ENCODE results near the gene OGFOD3. TPM values are rescaled to one million over a fixed set of nuclear protein-coding genes. Genes with fewer than 3 reads are reported as not detected.

The OGFOD3 gene
- total RNA-seq, 4 donors from 2014 or later, result 13.0 to 33.5 (median 20.0) TPM

DNA sequence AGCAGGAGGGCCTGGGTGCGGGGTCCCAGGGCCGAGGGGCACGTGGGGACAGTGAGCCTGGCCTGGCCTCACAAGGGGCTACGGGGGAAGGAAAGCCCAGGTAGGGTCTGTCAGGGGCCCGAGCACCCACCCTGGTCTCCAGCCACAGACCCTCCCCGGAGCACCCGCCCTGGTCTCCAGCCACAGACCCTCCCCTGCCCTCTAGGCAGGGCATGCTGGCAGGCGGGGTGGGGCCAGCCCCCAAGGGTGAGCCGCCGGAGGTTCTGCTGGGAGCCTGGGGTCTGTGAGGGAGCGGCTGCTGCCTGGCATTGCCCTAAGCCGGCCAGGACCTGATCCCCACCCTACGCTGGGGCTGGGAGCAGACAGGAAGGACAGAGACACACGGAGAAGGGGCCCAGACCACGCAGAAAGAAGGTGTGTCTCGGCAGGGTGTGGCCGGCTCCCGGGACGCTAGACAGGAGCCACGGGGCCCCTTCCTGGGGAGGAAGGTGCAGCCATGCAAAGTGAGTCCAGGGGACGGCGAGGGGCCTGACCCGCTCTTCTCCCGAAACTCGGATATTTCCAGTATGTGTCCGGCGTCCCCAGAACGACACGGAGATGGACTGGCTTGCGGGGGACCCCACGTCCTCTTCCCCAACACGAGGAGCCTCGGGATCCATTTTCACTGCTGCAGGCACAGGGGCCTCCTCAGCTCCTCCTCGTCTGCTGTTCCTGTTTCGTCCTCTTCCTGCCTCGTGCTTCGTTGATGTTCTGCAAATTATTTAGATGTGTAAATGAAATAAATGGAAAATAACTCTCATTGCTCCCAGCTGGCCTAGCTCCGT is 31.3 kb downstream of the OGFOD3 start:
- peaks cover 35% of the 10 kb centered on the region for H3K4me1 ChIP-seq
- TF ChIP-seq, protein P1, sequence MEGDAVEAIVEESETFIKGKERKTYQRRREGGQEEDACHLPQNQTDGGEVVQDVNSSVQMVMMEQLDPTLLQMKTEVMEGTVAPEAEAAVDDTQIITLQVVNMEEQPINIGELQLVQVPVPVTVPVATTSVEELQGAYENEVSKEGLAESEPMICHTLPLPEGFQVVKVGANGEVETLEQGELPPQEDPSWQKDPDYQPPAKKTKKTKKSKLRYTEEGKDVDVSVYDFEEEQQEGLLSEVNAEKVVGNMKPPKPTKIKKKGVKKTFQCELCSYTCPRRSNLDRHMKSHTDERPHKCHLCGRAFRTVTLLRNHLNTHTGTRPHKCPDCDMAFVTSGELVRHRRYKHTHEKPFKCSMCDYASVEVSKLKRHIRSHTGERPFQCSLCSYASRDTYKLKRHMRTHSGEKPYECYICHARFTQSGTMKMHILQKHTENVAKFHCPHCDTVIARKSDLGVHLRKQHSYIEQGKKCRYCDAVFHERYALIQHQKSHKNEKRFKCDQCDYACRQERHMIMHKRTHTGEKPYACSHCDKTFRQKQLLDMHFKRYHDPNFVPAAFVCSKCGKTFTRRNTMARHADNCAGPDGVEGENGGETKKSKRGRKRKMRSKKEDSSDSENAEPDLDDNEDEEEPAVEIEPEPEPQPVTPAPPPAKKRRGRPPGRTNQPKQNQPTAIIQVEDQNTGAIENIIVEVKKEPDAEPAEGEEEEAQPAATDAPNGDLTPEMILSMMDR (IDR thresholded peaks at IDR 0.05), result no peak
- TF ChIP-seq POLR2A (IDR thresholded peaks at IDR 0.05) (no peak), POLR2AphosphoS5 (IDR thresholded peaks at IDR 0.05) (no peak), EP300 (IDR thresholded peaks at IDR 0.05) (no peak)
- H3K36me3 ChIP-seq, result peaks cover 8% of the 10 kb centered on the region
- 30% methylated on average over 15 of the region's 38 CpGs for WGBS
- no peak for DNase-seq (ENCODE audit: low spot score in 2 of 2)
- H3K27me3 ChIP-seq, result peaks cover 45% of the 10 kb centered on the region
- no peak overlapping the region for H3K4me3 ChIP-seq
- H3K27ac ChIP-seq, result no peak overlapping the region
- H3K9me3 ChIP-seq, result no peaks in the 10 kb centered on the region

DNA sequence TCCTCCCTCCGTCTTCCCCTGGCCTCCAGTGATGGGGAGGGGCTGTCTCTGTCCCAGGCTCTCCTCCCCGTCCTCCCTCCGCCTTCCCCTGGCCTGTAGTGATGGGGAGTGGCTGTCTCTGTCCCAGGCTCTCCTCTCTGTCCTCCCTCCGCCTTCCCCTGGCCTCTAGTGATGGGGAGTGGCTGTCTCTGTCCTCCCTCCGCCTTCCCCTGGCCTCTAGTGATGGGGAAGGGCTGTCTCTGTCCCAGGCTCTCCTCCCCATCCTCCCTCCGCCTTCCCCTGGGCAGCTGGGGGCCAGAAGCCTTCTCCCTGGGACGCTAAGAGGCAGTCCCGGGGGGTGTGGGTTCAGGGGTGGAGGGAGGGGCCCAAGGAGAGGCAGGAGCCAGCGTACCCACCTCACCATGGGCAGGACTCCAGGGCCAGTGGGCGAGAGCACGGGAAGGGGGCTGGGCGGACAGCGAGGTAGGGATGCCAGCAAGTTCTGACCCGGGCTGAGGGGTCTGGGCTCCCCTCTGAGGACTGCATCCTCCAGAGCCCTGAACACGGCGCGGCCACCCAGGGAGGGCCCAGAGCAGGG is 32.0 kb downstream of the OGFOD3 start:
- H3K4me1 ChIP-seq, result peaks cover 35% of the 10 kb centered on the region
- TF ChIP-seq POLR2AphosphoS5 (IDR thresholded peaks at IDR 0.05), result no peak
- H3K27ac ChIP-seq, result no peak overlapping the region
- H3K4me3 ChIP-seq, result no peak overlapping the region
- peaks cover 48% of the 10 kb centered on the region for H3K27me3 ChIP-seq
- no peaks in the 10 kb centered on the region for H3K9me3 ChIP-seq
- peaks cover 3% of the 10 kb centered on the region for H3K36me3 ChIP-seq
- no peak for DNase-seq (ENCODE audit: low spot score in 2 of 2)
- WGBS, result 23% methylated on average over 16 of the region's 17 CpGs

DNA sequence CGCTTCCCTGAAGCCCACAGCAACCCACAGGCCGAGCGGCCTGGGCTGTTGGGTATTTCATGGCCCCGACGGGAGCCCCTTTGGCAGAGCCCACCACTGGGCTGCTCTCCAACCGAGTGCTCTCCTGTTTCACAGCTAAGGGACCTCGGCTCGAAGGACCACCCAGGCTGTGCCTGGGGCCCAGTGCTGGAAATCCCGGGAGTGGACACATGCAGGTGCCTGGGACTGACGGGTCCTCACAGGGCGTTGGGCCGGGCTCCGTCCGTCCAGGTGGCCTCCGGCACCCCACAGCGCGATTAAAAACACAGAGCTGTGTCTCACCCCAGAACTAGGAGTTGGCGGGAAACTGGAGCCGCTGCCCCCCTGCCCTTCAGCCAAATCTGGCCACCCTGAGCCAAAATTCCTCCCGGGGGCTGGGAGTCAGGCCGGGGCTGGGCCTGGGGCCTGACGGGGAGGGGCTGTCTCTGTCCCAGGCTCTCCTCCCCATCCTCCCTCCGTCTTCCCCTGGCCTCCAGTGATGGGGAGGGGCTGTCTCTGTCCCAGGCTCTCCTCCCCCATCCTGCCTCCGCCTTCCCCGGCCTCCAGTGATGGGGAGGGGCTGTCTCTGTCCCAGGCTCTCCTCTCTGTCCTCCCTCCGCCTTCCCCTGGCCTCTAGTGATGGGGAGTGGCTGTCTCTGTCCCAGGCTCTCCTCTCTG is 32.7 kb downstream of the OGFOD3 start:
- no peak for DNase-seq (ENCODE audit: low spot score in 2 of 2)
- 14% methylated on average over 9 of the region's 26 CpGs for WGBS
- H3K4me3 ChIP-seq, result no peak overlapping the region
- H3K36me3 ChIP-seq, result no peaks in the 10 kb centered on the region
- H3K9me3 ChIP-seq, result no peaks in the 10 kb centered on the region
- no peak overlapping the region for H3K27ac ChIP-seq
- no peak for TF ChIP-seq EP300 (IDR thresholded peaks at IDR 0.05)
- no peak for TF ChIP-seq POLR2A (IDR thresholded peaks at IDR 0.05)
- TF ChIP-seq, protein P1 (IDR thresholded peaks at IDR 0.05), result no peak
- no peak for TF ChIP-seq POLR2AphosphoS5 (IDR thresholded peaks at IDR 0.05)
- H3K27me3 ChIP-seq, result peaks cover 50% of the 10 kb centered on the region
- H3K4me1 ChIP-seq, result peaks cover 41% of the 10 kb centered on the region

DNA sequence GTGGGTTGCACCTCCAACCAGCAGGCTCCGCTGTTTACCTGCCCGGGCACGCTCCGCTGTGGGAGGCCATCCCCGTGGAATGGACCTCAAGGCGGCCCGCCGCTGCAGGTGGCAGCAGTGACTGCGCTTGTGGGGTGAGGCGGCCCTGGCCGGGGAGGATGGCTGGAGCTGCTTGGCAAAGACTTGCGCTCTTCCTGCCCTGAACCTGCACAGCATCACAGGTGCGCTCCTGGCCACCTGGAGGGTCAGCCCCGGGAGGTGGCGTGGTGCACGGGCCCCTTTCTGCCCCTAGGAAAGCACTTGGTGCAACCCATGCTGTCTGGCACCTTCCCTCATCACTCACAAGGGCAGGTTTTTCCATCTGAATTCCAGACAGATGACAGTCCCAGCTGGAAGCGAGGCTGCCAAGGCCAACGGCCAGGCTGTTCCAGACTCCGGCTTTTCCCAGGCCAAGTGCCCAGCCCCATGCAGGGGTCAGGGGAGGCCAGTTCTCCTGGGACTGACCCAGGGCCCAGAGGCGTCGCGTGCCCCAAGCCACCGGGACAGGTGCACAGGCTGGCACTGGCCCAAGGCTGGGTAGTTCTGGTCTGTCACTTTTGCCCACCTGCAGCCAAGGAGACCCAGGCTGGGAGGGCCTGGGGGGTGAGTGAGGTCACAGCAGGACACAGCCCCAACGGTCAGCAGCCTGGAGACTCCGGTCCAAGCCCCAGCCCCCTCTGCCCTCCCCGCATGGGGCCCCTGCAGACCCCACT is 33.5 kb downstream of the OGFOD3 start:
- no peak overlapping the region for H3K27ac ChIP-seq
- no peak for DNase-seq (ENCODE audit: low spot score in 2 of 2)
- 26% methylated on average over 21 of the region's 26 CpGs for WGBS
- peaks cover 56% of the 10 kb centered on the region for H3K27me3 ChIP-seq
- TF ChIP-seq POLR2AphosphoS5 (IDR thresholded peaks at IDR 0.05) (no peak), POLR2A (IDR thresholded peaks at IDR 0.05) (no peak)
- peaks cover 42% of the 10 kb centered on the region for H3K4me1 ChIP-seq
- no peaks in the 10 kb centered on the region for H3K36me3 ChIP-seq
- no peak overlapping the region for H3K4me3 ChIP-seq
- no peaks in the 10 kb centered on the region for H3K9me3 ChIP-seq

DNA sequence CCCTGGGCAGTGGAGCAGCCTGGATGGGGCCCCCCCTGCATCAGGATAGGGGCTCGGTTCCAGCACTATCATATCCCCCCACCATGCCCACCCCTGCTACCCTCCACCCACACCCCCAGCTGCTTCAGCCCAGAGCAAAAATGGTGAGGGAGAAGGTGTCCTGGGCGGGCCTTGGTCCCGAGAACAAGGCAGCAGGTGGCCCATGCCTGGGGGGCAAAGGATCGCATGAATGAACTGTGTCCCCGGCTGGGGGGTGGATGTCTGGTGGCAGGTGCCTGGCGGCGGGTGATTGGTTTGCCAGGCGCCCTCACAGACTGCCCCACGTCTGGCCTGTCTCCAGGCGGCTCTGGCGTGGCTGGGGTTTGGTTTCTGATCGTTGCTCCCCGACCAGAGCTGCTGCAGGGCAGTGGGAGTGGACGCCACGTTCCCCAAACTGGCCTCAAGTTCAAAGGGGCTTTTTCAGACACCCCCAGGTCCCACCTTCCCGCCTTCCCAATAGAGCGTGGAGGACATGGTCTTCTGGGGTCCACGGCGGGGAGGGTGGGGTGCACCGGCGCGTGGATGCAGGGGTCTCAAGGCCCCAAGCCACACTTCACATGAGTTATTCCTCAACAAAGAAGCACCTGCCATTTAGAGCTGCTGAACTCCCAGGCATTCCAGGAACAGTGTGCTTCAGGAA is 34.2 kb downstream of the OGFOD3 start:
- no peaks in the 10 kb centered on the region for H3K9me3 ChIP-seq
- no peak overlapping the region for H3K27ac ChIP-seq
- H3K4me3 ChIP-seq, result no peak overlapping the region
- peaks cover 62% of the 10 kb centered on the region for H3K27me3 ChIP-seq
- H3K4me1 ChIP-seq, result peaks cover 42% of the 10 kb centered on the region
- WGBS, result 71% methylated on average over 10 of the region's 22 CpGs
- DNase-seq (ENCODE audit: low spot score in 2 of 2), result no peak
- no peak for TF ChIP-seq POLR2A (IDR thresholded peaks at IDR 0.05)
- TF ChIP-seq, protein P1 (IDR thresholded peaks at IDR 0.05), result no peak
- TF ChIP-seq EP300 (IDR thresholded peaks at IDR 0.05), result no peak
- no peak for TF ChIP-seq POLR2AphosphoS5 (IDR thresholded peaks at IDR 0.05)
- H3K36me3 ChIP-seq, result no peaks in the 10 kb centered on the region

Data from suprapubic skin (tissue), 4 donors.